ENCODE measurements around the gene LENG9.

- TF ChIP-seq CTCF (tag by site-specific recombination; IDR thresholded peaks at IDR 0.05) (no peak), SETDB1 (IDR thresholded peaks at IDR 0.05; ENCODE audit: insufficient read length, low read length) (no peak), ZNF140 (tag by site-specific recombination; IDR thresholded peaks at IDR 0.05) (no peak), ZNF10 (tag by site-specific recombination; IDR thresholded peaks at IDR 0.05) (no peak), PRDM6 (tag by site-specific recombination; IDR thresholded peaks at IDR 0.05) (no peak), ATF2 (tag by site-specific recombination; IDR thresholded peaks at IDR 0.05; ENCODE audit: low read depth) (no peak)
These were observed 31.3 kb downstream of the LENG9 start for GRCh38 chr19:54432144-54432738.
